HFFc6 (cell line): ENCODE measurements around the gene FAM98C. TPM values are rescaled to one million over a fixed set of nuclear protein-coding genes. Genes with fewer than 3 reads are reported as not detected.

Source experiments
- DNase-seq: peaks from one replicate; pipeline ENCODE4 v3.0.0-alpha.2; 2018
- H3K27ac Mint-ChIP-seq: 2 replicates; pipeline ENCODE4 v1.8.0; 2020; ENCODE audit warnings: mild to moderate bottlenecking, mixed read lengths
- H3K27me3 Mint-ChIP-seq: 2 replicates; pipeline ENCODE4 v1.8.0; 2021; ENCODE audit warnings: mild to moderate bottlenecking, moderate library complexity, mixed read lengths; ENCODE audit not compliant: insufficient read depth
- H3K36me3 Mint-ChIP-seq: 2 replicates; pipeline ENCODE4 v1.8.0; 2021; ENCODE audit warnings: low read depth, mixed read lengths
- H3K4me1 Mint-ChIP-seq: 2 replicates; pipeline ENCODE4 v1.8.0; 2020; ENCODE audit warnings: low read depth, mixed read lengths
- H3K4me3 Mint-ChIP-seq: 2 replicates; pipeline ENCODE4 v1.8.0; 2020; ENCODE audit warnings: mild to moderate bottlenecking, moderate library complexity, mixed read lengths
- H3K9me3 Mint-ChIP-seq: 2 replicates; pipeline ENCODE4 v1.8.0; 2020; ENCODE audit warnings: mild to moderate bottlenecking, mixed read lengths
- CTCF ChIP-seq: fragments of 200-600 bp; sonication (generic); IDR thresholded peaks from 2 replicates; pipeline ENCODE4 v1.5.0; 2021; ENCODE audit warnings: antibody characterized with exemption, mild to moderate bottlenecking
- total RNA-seq, 6 experiments: library from RNA; stranded (reverse); fragmentation: NEBNext Ultra II Directional; extraction: Animal tissue kit (Norgen Biotek cat#: 25700); gene quantifications; 2 replicates in 1 of 6; 3 replicates in 5 of 6; pipeline ENCODE4 v1.2.3, GENCODE V29; 2021

The FAM98C gene
- total RNA-seq, 6 experiments from 2014 or later, result 12.5 to 16.9 (median 15.6) TPM

GRCh38 chr19:38369584-38369983 is 33.3 kb upstream of the FAM98C start:
- H3K4me1 Mint-ChIP-seq, result 0 out of 2 replicates have a peak, but pooled peaks cover 4% of the 10 kb centered on the region
- no peaks in the 10 kb centered on the region for H3K9me3 Mint-ChIP-seq
- no peak for DNase-seq
- H3K27ac Mint-ChIP-seq, result no peak overlapping the region
- peaks cover 36% of the 10 kb centered on the region for H3K27me3 Mint-ChIP-seq
- no peaks in the 10 kb centered on the region; the same call in 1 of the 2 replicates for H3K36me3 Mint-ChIP-seq
- no peak overlapping the region for H3K4me3 Mint-ChIP-seq
- TF ChIP-seq CTCF, result no peak

- no peak overlapping the region for H3K27ac Mint-ChIP-seq
- 0 out of 2 replicates have a peak, but pooled peaks cover 4% of the 10 kb centered on the region for H3K4me1 Mint-ChIP-seq
- no peak for DNase-seq
- H3K9me3 Mint-ChIP-seq, result no peaks in the 10 kb centered on the region
- H3K36me3 Mint-ChIP-seq, result no peaks in the 10 kb centered on the region; the same call in 1 of the 2 replicates
- no peak overlapping the region for H3K4me3 Mint-ChIP-seq
- no peak for TF ChIP-seq CTCF
- peaks cover 36% of the 10 kb centered on the region for H3K27me3 Mint-ChIP-seq
Observed at GRCh38 chr19:38370299-38370698, 32.6 kb upstream of the FAM98C start.

GRCh38 chr19:38371081-38371480 is 31.8 kb upstream of the FAM98C start:
- Mint-ChIP-seq H3K4me3 (no peak overlapping the region), H3K4me1 (peaks cover 8% of the 10 kb centered on the region), H3K27ac (no peak overlapping the region), H3K9me3 (no peaks in the 10 kb centered on the region), H3K27me3 (peaks cover 28% of the 10 kb centered on the region), H3K36me3 (peaks cover 3% of the 10 kb centered on the region)
- TF ChIP-seq CTCF, result no peak
- DNase-seq, result no peak

- Mint-ChIP-seq H3K4me3 (peak overlapping the region; percentile 95), H3K9me3 (no peaks in the 10 kb centered on the region), H3K4me1 (peaks cover 20% of the 10 kb centered on the region), H3K36me3 (peaks cover 12% of the 10 kb centered on the region), H3K27me3 (peaks cover 16% of the 10 kb centered on the region), H3K27ac (peak overlapping the region; percentile 97)
- no peak for TF ChIP-seq CTCF
- DNase-seq, result no peak
Observed at GRCh38 chr19:38373907-38374331, 29.0 kb upstream of the FAM98C start.

GRCh38 chr19:38374332-38375097 is 28.4 kb upstream of the FAM98C start, which contains the start of gene PSMD8:
Gene PSMD8 (plus strand): TSS chr19:38374571. CDS start chr19:38374602, 31 bp downstream.
- H3K27me3 Mint-ChIP-seq, result peaks cover 16% of the 10 kb centered on the region
- peaks cover 26% of the 10 kb centered on the region for H3K4me1 Mint-ChIP-seq
- peaks cover 15% of the 10 kb centered on the region for H3K36me3 Mint-ChIP-seq

More at GRCh38 chr19:38374332-38375097, 28.4 kb upstream of the FAM98C start, which contains the start of gene PSMD8:
- TF ChIP-seq CTCF, result peak; percentile 66
- DNase-seq, result peak; percentile 98
- Mint-ChIP-seq H3K4me3 (peak within 1 kb of the TSS; percentile 95), H3K9me3 (no peaks in the 10 kb centered on the region), H3K27ac (peak within 1 kb of the TSS; percentile 97)
